ENCODE results near the gene COL2A1.

The COL2A1 gene

GRCh38 chr12:47943623-47944340, 60.5 kb downstream of the COL2A1 start:
- Histone ChIP-seq H3K27ac (ENCODE audit: low read depth, low read length, severe bottlenecking) (no peak overlapping the region), H3K4me1 (ENCODE audit: control insufficient read depth, insufficient read depth, low read length, poor library complexity, severe bottlenecking) (peaks cover 7% of the 10 kb centered on the region), H3K9me3 (ENCODE audit: control insufficient read depth, low read length) (no peaks in the 10 kb centered on the region), H3K36me3 (ENCODE audit: control insufficient read depth, insufficient read depth, low read length) (no peaks in the 10 kb centered on the region), H3K4me3 (ENCODE audit: extremely low read depth, insufficient read depth, low read length, poor library complexity, severe bottlenecking) (no peak overlapping the region)
- 83% methylated on average over 10 to 12 of the region's 12 CpGs for WGBS, 2 experiments (ENCODE audit: insufficient coverage in 2 of 2)

- peaks cover 16% of the 10 kb centered on the region for H3K4me1 ChIP-seq (ENCODE audit: control insufficient read depth, insufficient read depth, low read length, poor library complexity, severe bottlenecking)
- 78 to 80% methylated on average over 13 to 21 of the region's 31 CpGs for WGBS, 2 experiments (ENCODE audit: insufficient coverage in 2 of 2)
- no peaks in the 10 kb centered on the region for H3K9me3 ChIP-seq (ENCODE audit: control insufficient read depth, low read length)
- no peak overlapping the region for H3K27ac ChIP-seq (ENCODE audit: low read depth, low read length, severe bottlenecking)
- no peaks in the 10 kb centered on the region for H3K36me3 ChIP-seq (ENCODE audit: control insufficient read depth, insufficient read depth, low read length)
- H3K4me3 ChIP-seq (ENCODE audit: extremely low read depth, insufficient read depth, low read length, poor library complexity, severe bottlenecking): no peak overlapping the region
Observed at GRCh38 chr12:47942614-47943225, 61.6 kb downstream of the COL2A1 start.

- peaks cover 13% of the 10 kb centered on the region for H3K4me1 ChIP-seq (ENCODE audit: control insufficient read depth, insufficient read depth, low read length, poor library complexity, severe bottlenecking)
- no peak overlapping the region for H3K27ac ChIP-seq (ENCODE audit: low read depth, low read length, severe bottlenecking)
- no peaks in the 10 kb centered on the region for H3K36me3 ChIP-seq (ENCODE audit: control insufficient read depth, insufficient read depth, low read length)
- 31 to 36% methylated on average over 32 to 38 of the region's 40 CpGs for WGBS, 2 experiments (ENCODE audit: insufficient coverage in 2 of 2)
- no peaks in the 10 kb centered on the region for H3K9me3 ChIP-seq (ENCODE audit: control insufficient read depth, low read length)
- no peak overlapping the region for H3K4me3 ChIP-seq (ENCODE audit: extremely low read depth, insufficient read depth, low read length, poor library complexity, severe bottlenecking)
Observed at GRCh38 chr12:47941871-47942613, 62.2 kb downstream of the COL2A1 start.

GRCh38 chr12:47941475-47941780, 62.8 kb downstream of the COL2A1 start:
- H3K9me3 ChIP-seq (ENCODE audit: control insufficient read depth, low read length): no peaks in the 10 kb centered on the region
- H3K4me1 ChIP-seq (ENCODE audit: control insufficient read depth, insufficient read depth, low read length, poor library complexity, severe bottlenecking): peaks cover 12% of the 10 kb centered on the region
- 75 to 88% methylated on average over 8 to 9 of the region's 9 CpGs for WGBS, 2 experiments (ENCODE audit: insufficient coverage in 2 of 2)
- H3K36me3 ChIP-seq (ENCODE audit: control insufficient read depth, insufficient read depth, low read length): no peaks in the 10 kb centered on the region
- no peak overlapping the region for H3K4me3 ChIP-seq (ENCODE audit: extremely low read depth, insufficient read depth, low read length, poor library complexity, severe bottlenecking)
- H3K27ac ChIP-seq (ENCODE audit: low read depth, low read length, severe bottlenecking): no peak overlapping the region

DNA sequence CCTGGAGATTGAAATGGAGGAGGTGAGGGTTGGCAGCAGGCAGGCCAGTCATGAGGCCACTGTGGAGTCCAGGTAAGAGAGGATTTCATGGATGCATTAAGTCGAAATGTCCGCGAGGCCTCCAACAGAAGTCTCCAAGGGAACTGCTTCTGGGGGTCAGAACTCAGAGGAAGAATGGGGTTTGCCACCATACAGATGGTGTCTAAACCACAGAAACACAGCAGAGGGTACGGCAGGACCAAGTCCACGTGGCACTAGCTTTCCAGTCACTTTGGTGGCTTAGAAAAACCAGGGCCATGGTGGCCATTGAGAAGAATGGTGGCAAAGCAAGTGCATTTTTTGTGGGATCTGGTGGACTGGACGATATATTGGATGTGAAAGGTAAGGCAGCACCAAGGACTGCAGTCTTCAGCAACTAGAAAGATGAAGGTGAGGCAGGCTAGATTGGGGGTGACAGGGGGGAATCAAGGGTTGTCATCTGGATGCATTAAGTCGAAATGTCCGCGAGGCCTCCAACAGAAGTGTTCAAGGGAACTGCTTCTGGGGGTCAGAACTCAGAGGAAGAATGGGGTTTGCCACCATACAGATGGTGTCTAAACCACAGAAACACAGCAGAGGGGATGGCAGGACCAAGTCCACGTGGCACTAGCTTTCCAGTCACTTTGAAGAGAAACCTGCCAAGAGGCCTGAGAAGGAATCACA, 63.4 kb downstream of the COL2A1 start:
- 86 to 94% methylated on average over 10 of the region's 10 CpGs for WGBS, 2 experiments (ENCODE audit: insufficient coverage in 2 of 2)
- Histone ChIP-seq H3K4me3 (ENCODE audit: extremely low read depth, insufficient read depth, low read length, poor library complexity, severe bottlenecking) (no peak overlapping the region), H3K9me3 (ENCODE audit: control insufficient read depth, low read length) (no peaks in the 10 kb centered on the region), H3K36me3 (ENCODE audit: control insufficient read depth, insufficient read depth, low read length) (no peaks in the 10 kb centered on the region), H3K27ac (ENCODE audit: low read depth, low read length, severe bottlenecking) (no peak overlapping the region), H3K4me1 (ENCODE audit: control insufficient read depth, insufficient read depth, low read length, poor library complexity, severe bottlenecking) (peaks cover 12% of the 10 kb centered on the region)

GRCh38 chr12:47939009-47939601, 65.2 kb downstream of the COL2A1 start:
- WGBS, 2 experiments (ENCODE audit: insufficient coverage in 2 of 2): 76 to 100% methylated on average over 3 to 6 of the region's 6 CpGs
- Histone ChIP-seq H3K9me3 (ENCODE audit: control insufficient read depth, low read length) (no peaks in the 10 kb centered on the region), H3K4me3 (ENCODE audit: extremely low read depth, insufficient read depth, low read length, poor library complexity, severe bottlenecking) (no peak overlapping the region), H3K27ac (ENCODE audit: low read depth, low read length, severe bottlenecking) (no peak overlapping the region), H3K4me1 (ENCODE audit: control insufficient read depth, insufficient read depth, low read length, poor library complexity, severe bottlenecking) (peaks cover 19% of the 10 kb centered on the region), H3K36me3 (ENCODE audit: control insufficient read depth, insufficient read depth, low read length) (no peaks in the 10 kb centered on the region)

GRCh38 chr12:47938594-47938993, 65.7 kb downstream of the COL2A1 start:
- WGBS, 2 experiments (ENCODE audit: insufficient coverage in 2 of 2): 83 to 93% methylated on average over 2 to 3 of the region's 4 CpGs
- H3K36me3 ChIP-seq (ENCODE audit: control insufficient read depth, insufficient read depth, low read length): no peaks in the 10 kb centered on the region
- H3K9me3 ChIP-seq (ENCODE audit: control insufficient read depth, low read length): no peaks in the 10 kb centered on the region
- H3K4me1 ChIP-seq (ENCODE audit: control insufficient read depth, insufficient read depth, low read length, poor library complexity, severe bottlenecking): peaks cover 19% of the 10 kb centered on the region
- no peak overlapping the region for H3K27ac ChIP-seq (ENCODE audit: low read depth, low read length, severe bottlenecking)
- no peak overlapping the region for H3K4me3 ChIP-seq (ENCODE audit: extremely low read depth, insufficient read depth, low read length, poor library complexity, severe bottlenecking)

DNA sequence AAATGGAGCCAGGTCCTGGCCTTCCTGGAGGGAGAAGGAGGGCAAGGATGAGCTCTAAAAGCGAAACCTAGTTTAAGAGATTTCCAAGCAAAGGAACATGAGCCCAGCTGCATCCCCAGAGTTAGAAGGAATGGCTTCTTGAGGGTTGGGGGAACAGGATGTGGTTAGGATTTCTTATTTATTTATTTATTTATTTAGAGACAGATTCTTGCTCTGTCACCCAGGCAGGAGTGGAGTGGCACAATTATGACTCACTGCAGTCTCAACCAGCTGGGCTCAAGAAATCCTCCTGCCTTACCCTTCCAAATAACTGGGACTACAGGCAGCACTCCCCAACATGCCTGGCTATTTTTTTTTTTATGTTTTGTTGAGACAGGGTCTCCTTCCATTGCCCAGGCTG, 66.2 kb downstream of the COL2A1 start:
- Histone ChIP-seq H3K27ac (ENCODE audit: low read depth, low read length, severe bottlenecking) (no peak overlapping the region), H3K36me3 (ENCODE audit: control insufficient read depth, insufficient read depth, low read length) (no peaks in the 10 kb centered on the region), H3K4me3 (ENCODE audit: extremely low read depth, insufficient read depth, low read length, poor library complexity, severe bottlenecking) (no peak overlapping the region), H3K4me1 (ENCODE audit: control insufficient read depth, insufficient read depth, low read length, poor library complexity, severe bottlenecking) (peaks cover 19% of the 10 kb centered on the region), H3K9me3 (ENCODE audit: control insufficient read depth, low read length) (no peaks in the 10 kb centered on the region)
- 80 to 100% methylated on average over 1 of the region's 1 CpG for WGBS, 2 experiments (ENCODE audit: insufficient coverage in 2 of 2)

- H3K4me1 ChIP-seq (ENCODE audit: control insufficient read depth, insufficient read depth, low read length, poor library complexity, severe bottlenecking): peaks cover 19% of the 10 kb centered on the region
- WGBS, 2 experiments (ENCODE audit: insufficient coverage in 2 of 2): 77 to 84% methylated on average over 7 to 8 of the region's 9 CpGs
- H3K36me3 ChIP-seq (ENCODE audit: control insufficient read depth, insufficient read depth, low read length): no peaks in the 10 kb centered on the region
- H3K9me3 ChIP-seq (ENCODE audit: control insufficient read depth, low read length): no peaks in the 10 kb centered on the region
- no peak overlapping the region for H3K4me3 ChIP-seq (ENCODE audit: extremely low read depth, insufficient read depth, low read length, poor library complexity, severe bottlenecking)
- no peak overlapping the region for H3K27ac ChIP-seq (ENCODE audit: low read depth, low read length, severe bottlenecking)
Observed at GRCh38 chr12:47935184-47935583, 69.1 kb downstream of the COL2A1 start.

DNA sequence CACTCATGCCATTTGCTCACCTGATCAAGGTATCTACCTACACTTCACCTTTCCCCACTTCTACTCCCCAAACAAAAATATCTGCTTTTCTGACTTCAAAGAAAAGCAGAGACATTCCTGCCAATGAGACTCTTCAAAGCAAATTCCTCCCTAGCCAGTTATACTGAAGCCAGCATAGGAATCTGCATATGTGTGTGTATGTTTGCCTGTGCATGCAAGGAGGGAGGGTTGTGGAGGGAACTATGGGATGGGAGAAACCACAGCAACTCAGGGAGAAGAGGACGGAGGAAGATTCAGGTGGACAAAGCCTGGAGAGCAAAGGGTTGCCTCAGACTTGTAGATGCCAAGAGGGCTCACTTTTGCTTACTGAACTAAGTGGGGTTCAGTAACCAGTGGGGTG, 73.1 kb downstream of the COL2A1 start:
- WGBS, 2 experiments (ENCODE audit: insufficient coverage in 2 of 2): 57 to 100% methylated on average over 1 of the region's 1 CpG
- no peaks in the 10 kb centered on the region for H3K36me3 ChIP-seq (ENCODE audit: control insufficient read depth, insufficient read depth, low read length)
- H3K9me3 ChIP-seq (ENCODE audit: control insufficient read depth, low read length): no peaks in the 10 kb centered on the region
- no peak overlapping the region for H3K27ac ChIP-seq (ENCODE audit: low read depth, low read length, severe bottlenecking)
- peaks cover 7% of the 10 kb centered on the region for H3K4me1 ChIP-seq (ENCODE audit: control insufficient read depth, insufficient read depth, low read length, poor library complexity, severe bottlenecking)
- H3K4me3 ChIP-seq (ENCODE audit: extremely low read depth, insufficient read depth, low read length, poor library complexity, severe bottlenecking): no peak overlapping the region

Measured in mesodermal cell (in vitro differentiated cells).